NCI-H1092 treated with DMSO at 0.1 percent for 48 hours (cell line): ENCODE data around the gene MRPS2.
"Not testable (repeated sequence)": the region's sequence is repeated elsewhere in the genome, so short reads cannot be mapped to it uniquely, and the experiment has no call there.

ENCODE experiments used
- DNase-seq: peaks from one replicate; lab custom pipeline; 2025; lab: John Stamatoyannopoulos, UW

The MRPS2 gene

DNA sequence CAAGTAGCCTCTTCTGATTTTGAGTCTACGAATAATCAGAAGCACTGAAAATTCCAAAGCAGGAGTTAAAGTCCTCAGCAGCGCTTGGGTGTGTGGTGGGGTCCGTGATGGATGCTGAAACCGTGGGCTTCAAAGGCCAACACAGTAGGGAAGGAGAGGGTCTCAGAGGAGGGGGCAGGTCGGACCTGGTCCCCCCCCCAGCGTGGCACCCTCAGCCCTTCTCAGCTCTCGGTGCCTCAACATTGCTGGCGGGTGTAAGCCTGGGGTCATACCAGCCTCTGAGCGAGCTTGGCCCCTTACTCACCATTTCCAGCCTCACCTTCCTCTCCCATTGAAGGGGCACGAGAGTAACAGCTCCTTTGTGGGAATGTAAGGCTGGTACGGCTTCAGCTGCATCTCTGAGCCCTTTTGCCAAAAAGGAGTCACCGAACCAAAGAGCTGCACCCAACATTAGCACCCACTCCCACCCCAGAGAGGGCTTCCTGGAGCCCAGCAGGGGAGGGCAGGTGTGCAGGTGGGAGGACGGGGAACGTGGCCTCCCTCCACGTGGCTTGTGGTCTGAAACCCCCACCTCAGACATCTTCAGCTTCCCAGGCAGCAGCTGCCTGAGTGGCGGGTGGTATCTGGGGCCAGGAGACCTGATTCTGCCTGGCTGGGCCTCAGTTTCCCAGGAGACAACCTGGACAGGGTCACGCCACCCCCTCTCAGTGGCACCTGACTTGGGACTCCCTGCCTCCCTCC is 14.0 kb downstream of the MRPS2 start:
- DNase-seq = no peak

DNA sequence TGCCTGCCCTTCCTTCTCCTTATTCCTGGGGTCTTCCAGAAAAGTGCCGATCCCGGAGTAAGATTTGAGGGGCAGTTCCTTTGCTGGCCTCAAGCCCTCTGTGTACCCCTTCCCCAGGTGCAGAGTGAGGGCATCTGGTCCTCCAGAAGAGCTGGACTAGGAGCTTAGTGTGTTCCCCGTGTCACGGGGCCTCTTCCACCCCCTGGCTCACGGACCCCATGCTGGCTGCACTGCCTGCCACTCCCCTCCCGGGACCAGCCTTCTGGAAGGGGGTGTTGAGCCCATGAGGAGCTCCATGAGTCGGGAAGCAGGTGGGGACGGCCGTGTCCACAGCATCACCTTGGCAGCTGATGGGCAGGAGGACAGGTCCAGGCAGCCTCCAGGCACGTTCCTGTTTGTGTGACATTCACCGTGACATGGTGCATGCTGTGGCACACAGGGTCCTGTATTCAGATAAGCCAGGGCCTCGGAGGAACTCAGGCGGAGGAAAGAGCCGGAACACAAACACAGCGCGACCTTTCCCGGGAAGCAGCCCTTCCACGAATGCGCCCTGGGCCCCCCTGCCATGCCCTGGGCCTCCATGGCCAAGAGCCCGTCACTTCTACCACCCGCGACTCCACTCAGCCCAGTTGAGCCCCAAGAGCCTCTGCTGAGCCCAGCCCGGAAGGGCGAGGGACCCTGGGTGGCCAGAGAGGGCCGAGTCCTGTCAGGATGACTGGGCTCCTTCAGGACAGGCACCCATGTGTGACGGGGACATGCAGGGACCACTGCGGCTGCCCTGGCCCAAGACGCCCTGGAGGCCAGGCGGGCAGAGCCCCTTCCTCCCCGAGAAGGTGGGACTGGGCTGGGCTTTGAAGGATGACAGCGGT is 14.8 kb downstream of the MRPS2 start:
- no peak for DNase-seq

GRCh38 chr9:135516132-135516860 is 15.8 kb downstream of the MRPS2 start:
- no peak for DNase-seq

DNA sequence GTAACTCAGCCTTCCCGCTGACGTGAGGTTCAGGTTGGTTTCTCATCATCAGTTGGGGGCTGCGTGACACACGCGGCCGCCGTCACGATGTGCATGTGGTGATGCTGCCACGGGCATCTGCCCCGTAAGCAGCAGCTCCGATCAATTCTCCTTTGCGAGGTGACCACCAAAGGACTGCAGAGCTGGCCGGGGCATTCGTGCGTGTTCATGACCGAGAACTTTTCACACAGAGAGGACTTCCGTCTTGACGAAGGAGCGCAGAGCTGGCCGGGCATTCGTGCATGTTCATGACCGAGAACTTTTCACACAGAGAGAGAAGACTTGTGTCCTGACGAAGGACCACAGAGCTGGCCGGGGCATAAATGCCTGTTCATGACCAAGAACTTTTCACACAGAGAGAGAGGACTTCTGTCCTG is 16.9 kb downstream of the MRPS2 start:
- DNase-seq = no peak

DNA sequence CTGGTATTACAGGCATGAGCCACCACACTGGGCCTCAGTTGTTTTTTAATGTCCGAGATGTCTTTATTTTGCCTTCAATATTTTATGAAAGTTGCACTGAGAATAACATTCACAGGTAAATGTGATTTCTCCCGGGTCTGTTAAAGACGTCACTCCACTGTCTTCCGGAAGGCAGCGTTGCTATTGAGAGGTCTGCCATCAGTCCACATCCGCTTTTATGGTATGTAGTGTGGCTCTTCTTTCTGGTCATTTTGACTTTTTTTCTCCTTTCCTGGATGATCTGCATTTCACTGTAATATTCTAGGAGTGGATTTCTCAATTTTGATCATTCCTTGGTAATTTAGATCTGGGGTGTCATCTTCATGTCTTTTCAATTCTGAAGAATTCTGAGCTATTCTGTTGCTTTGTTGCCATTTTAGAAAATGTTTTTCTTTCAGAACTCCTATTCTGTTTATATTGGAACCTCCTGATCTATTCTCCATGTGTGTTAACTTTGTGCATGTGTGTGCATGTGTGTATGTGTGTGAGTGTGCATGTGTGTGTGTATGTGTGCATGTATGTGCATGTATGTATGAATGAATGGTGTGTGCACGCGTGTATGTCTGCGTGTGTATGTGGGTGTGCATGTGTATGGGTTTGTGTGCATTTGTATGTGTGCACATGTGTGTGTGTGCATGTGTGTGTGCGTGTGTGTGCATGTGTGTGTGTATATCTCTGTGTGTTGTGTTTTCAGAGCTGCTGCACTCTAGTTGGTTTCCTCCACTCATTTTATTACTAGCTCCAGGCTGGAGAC is 18.9 kb downstream of the MRPS2 start:
- no peak for DNase-seq

DNA sequence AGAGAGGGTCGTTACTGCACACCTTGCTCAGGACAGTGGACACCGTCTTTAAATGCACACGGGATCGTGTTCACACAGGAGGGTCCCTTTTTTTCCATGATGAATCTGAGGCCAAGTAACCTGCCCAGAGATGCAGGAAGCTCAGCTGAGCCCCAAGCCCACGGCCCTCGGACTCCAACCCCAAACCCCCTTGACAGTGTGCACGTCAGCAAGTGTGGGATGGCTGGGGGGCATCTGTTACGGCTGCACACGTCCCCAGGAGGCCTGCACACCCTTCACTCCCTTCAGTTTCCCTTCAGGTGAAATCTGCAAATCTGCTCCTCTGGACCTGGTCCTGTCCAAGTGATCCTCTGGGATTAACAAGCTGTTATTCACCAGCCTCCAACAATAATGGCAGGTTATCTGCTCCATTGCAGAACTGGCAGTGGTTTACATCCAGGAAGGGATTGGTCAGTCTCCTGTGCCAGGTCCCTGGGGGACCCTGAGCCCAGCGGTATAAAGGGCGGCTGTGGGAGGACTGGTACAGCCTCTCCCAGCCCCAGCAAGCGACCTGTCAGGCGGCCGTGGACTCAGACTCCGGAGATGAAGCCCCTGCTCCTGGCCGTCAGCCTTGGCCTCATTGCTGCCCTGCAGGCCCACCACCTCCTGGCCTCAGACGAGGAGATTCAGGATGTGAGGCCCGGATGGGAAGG is 20.6 kb downstream of the MRPS2 start, which contains the start of gene LCN1:
TSS of gene LCN1 (plus strand) at position 525 of the 692 bp plus-strand sequence. CDS start at position 583, 58 bp downstream.
- DNase-seq = no peak

GRCh38 chr9:135521608-135522095 is 21.2 kb downstream of the MRPS2 start:
- no peak for DNase-seq

DNA sequence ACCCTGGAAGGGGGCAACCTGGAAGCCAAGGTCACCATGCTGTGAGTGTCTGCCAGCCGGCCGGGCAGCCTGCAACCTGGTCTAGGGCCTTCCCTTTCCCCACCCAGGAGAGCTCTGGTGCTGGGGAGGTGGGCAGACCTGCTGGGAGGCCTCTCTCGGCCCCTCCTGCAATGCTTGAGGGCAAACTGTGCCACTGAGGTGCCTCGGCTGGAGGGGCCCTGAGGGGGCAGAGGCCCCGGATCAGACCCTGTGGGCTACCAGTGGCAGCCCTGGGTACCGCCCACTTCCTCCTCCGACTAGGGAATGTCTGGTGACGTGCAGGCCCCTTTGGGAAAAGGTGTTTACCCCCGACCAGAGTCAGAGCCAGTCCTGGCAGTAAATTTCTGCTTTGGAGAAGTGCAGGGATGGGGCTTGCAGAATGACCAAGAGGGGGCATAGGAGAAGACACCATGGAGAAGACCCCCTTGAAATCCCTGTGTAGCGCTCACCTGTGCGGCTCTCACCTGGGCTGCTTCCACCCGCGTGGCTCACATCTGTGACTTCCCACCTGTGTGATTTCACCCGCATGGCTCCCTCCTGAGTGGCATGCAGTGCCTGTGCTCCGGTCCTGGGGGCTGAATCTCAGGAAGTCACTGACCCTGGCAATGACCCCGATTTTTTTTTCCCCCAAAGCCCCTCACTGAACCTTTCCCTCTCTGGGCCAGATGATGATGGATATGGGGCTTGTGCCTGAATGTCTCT is 21.8 kb downstream of the MRPS2 start:
- DNase-seq = no peak

DNA sequence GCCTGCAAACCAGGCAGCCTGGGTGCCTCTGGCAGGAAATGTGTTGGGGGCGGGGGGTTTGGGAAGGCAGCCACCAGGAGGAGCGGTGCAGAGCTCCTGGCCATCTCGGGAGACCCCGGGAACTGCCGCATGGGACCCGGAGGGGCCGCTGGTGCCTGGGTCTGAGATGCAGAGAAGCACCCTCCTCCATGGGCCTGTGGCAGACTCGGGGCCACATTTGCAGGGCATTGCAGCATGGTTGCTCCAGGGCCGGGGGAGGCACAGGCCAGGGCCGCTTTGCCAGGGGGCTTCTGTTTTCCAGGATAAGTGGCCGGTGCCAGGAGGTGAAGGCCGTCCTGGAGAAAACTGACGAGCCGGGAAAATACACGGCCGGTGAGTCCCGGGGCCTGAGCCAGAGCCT is 22.4 kb downstream of the MRPS2 start:
- DNase-seq = no peak

DNA sequence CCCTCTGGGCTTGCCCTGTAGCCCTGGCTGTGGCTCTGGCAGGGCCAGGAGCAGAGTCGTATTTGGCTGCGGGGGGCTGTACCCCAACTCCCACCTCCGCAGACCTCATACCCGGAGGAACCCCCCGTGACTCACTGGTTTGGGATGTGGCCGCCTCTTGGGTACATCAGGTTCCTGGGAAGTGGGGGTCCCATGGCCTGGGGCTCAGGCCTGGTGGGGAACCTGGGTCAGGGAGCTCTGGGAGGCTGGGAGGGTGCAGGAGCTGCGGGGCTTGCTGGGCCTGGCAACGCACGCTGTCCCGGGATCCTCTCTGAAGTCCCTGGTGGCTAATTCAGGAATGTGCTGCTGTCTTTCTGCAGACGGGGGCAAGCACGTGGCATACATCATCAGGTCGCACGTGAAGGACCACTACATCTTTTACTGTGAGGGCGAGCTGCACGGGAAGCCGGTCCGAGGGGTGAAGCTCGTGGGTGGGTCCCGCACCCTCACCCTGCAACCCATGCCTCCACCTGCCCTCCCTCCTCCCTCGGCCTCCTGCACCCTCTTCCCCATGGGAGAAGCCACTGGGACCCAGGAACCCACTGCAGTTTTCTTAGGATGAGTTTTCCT is 23.1 kb downstream of the MRPS2 start:
- no peak for DNase-seq

DNA sequence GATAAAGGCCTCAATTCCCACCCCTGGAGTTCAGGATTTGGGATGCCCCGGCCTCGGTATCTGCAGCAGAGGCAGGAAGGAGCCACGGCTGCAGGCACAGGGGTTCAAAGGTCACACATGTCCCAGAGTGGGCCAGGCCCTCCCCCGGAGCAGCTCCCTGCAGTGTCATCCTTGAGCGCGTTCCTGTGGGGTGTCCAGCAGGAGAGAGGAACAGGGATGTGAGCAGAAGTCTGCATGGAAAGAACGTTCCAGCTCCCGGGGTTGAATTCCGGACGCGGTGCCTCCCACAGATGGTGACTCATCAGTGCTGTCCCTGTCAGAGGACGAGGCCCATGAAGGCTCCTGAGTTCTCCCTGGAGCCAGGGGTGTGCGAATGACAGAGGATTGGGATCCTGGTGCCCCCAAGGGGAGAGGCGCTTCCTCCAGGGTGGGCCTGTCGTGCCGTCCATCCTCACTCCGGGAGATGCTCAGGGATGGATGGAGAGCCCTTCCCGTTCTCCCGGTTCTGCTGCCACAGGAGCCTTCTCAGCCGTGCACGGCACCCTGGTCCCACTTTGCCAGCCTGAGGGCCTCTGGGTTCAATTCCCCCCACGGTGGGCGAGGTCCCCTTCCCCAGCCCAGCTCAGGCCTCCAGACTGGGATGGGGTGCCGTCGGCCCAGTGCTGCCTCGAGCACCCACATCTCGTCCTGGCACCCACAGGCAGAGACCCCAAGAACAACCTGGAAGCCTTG is 23.8 kb downstream of the MRPS2 start:
- no peak for DNase-seq

DNA sequence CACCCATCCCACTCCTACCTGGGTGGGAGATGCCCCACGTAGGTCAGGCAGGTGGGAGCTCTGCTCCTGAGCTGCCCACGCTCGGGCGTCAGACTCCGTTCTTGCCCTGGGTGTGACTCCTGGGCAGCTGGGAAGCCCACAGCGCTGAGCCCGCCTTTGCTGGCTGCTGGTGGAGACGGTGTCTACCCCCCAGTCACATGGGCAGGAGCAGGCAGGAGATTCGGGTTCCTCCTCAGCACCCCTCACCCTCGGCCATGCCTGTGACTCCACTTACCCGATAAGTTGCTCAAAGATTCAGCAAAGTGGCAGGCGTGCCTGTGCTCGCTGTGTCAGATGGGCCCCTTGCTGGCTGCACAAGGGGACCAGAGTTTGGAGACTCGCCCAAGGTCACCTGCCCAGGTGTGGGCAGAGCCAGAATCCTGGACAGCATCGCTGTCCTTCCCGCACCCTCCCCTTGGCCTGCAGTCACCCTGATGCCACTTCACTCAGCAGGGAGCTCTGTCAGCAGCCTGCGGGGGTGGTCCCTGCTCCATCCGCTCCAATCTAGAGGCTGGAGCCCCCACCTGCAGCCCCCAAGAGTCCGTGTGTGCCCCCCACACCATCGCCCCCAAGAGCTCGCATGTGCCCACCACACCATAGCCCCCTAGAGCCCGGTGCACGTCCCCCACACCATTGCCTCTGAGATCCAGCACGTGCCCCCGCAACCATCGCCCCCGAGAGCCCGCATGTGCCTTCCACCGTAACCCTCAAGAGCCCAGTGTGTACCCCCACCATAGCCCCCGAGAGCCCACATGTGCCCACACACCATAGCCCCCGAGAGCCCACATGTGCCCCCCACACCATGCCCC is 25.0 kb downstream of the MRPS2 start:
- DNase-seq = no peak

DNA sequence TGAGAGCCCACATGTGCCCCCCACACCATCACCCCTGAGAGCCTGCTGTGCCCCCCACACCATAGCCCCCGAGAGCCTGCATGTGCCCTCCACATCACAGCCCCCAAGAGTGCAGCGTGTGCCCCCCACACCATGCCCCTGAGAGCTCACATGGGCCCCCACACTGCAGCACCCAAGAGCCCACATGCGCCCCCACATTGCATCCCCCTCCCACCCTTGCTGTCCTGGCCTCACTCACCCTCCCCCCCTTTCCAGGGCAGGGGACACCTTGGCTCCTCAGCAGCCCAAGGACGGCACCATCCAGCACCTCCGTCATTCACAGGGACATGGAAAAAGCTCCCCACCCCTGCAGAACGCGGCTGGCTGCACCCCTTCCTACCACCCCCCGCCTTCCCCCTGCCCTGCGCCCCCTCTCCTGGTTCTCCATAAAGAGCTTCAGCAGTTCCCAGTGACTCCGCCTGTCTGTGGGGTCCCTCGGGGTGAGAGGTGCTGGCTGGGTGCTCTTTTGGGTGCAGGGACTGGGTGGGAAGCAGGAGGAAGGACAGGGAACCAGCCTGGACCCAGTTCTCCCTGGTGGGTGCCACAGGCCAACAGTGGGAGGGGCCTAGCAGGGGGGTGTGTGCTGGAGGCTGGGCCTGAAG is 25.7 kb downstream of the MRPS2 start:
- DNase-seq = no peak

- no peak for DNase-seq
Measured at GRCh38 chr9:135526730-135527571, 26.5 kb downstream of the MRPS2 start.

GRCh38 chr9:135528842-135529435 is 28.5 kb downstream of the MRPS2 start:
- not testable (repeated sequence) for DNase-seq

- no peak for DNase-seq
Measured at GRCh38 chr9:135530146-135530545, 29.7 kb downstream of the MRPS2 start.
